ENCODE measurements around the gene RELCH. TPM values are rescaled to one million over a fixed set of nuclear protein-coding genes. Genes with fewer than 3 reads are reported as not detected.

The RELCH gene
- total and polyA plus RNA-seq, 9 donors, result 11.2 to 32.7 (median 23.6) TPM

- no peaks in the 10 kb centered on the region for H3K9me3 ChIP-seq
- H3K36me3 ChIP-seq, result no peaks in the 10 kb centered on the region
- 56 to 73% (median 59%) methylated on average over 1 of the region's 1 CpG for WGBS, 3 donors
- H3K4me1 ChIP-seq (ENCODE audit: insufficient read depth), result peaks cover 2% of the 10 kb centered on the region
- no peaks in the 10 kb centered on the region for H3K27me3 ChIP-seq
- intact Hi-C loops (cut with DNase I), result no loop called here
- H3K27ac ChIP-seq, result no peak overlapping the region
- no peak for TF ChIP-seq CTCF (IDR thresholded peaks at IDR 0.05)
- no peak overlapping the region for H3K4me3 ChIP-seq
- DNase-seq, result no peak
These were observed 93.7 kb downstream of the RELCH start for GRCh38 chr18:62280786-62281185.

- peaks cover 2% of the 10 kb centered on the region for H3K4me1 ChIP-seq (ENCODE audit: insufficient read depth)
- no peak for DNase-seq
- no peaks in the 10 kb centered on the region for H3K27me3 ChIP-seq
- H3K9me3 ChIP-seq, result no peaks in the 10 kb centered on the region
- intact Hi-C loops (cut with DNase I), result no loop called here
- no peak overlapping the region for H3K27ac ChIP-seq
- no peaks in the 10 kb centered on the region for H3K36me3 ChIP-seq
- no peak overlapping the region for H3K4me3 ChIP-seq
- TF ChIP-seq EP300 (IDR thresholded peaks at IDR 0.05), result no peak
- TF ChIP-seq CTCF (IDR thresholded peaks at IDR 0.05), result no peak
- no peak for TF ChIP-seq POLR2A (IDR thresholded peaks at IDR 0.05)
- WGBS, 3 donors, result 15 to 23% (median 20%) methylated on average over 1 of the region's 1 CpG
These were observed 94.6 kb downstream of the RELCH start for GRCh38 chr18:62281684-62282083.

- no peaks in the 10 kb centered on the region for H3K27me3 ChIP-seq
- no peak overlapping the region for H3K4me3 ChIP-seq
- TF ChIP-seq POLR2A (IDR thresholded peaks at IDR 0.05) (no peak), CTCF (IDR thresholded peaks at IDR 0.05) (no peak), EP300 (IDR thresholded peaks at IDR 0.05) (no peak)
- 11 to 18% (median 12%) methylated on average over 2 of the region's 2 CpGs for WGBS, 3 donors
- no peak overlapping the region for H3K27ac ChIP-seq
- intact Hi-C loops (cut with DNase I), result no loop called here
- H3K36me3 ChIP-seq, result no peaks in the 10 kb centered on the region
- no peak for DNase-seq
- H3K9me3 ChIP-seq, result no peaks in the 10 kb centered on the region
- peaks cover 2% of the 10 kb centered on the region for H3K4me1 ChIP-seq (ENCODE audit: insufficient read depth)
These were observed 95.2 kb downstream of the RELCH start for GRCh38 chr18:62282188-62282629.

- no peaks in the 10 kb centered on the region for H3K9me3 ChIP-seq
- TF ChIP-seq POLR2A (IDR thresholded peaks at IDR 0.05) (no peak), CTCF (IDR thresholded peaks at IDR 0.05) (no peak), EP300 (IDR thresholded peaks at IDR 0.05) (no peak)
- no peaks in the 10 kb centered on the region for H3K27me3 ChIP-seq
- H3K4me3 ChIP-seq, result no peak overlapping the region
- 42 to 59% (median 49%) methylated on average over 3 of the region's 3 CpGs for WGBS, 3 donors
- no peak overlapping the region for H3K27ac ChIP-seq
- H3K4me1 ChIP-seq (ENCODE audit: insufficient read depth), result peaks cover 2% of the 10 kb centered on the region
- no peak for DNase-seq
- H3K36me3 ChIP-seq, result no peaks in the 10 kb centered on the region
- intact Hi-C loops (cut with DNase I), result no loop called here
These were observed 97.6 kb downstream of the RELCH start for GRCh38 chr18:62284637-62285036.

DNA sequence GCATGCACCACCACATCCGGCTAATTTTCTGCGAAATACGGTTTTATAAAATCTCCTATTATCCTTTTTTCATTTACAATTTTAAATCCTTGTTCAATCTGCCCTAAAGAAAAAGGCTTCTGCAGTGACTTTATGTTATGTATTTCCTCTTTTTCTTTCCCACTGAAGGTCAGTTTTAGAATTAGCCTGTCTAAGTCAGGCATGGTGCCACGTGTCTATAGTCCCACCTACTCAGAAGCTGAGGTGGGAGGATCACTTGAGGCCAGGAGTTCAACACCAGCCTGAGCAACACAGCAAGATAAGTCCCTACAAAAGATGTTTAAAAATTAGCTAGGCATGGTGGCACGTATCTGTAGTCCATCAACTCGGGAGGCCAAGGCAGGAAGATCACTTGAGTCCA is 98.2 kb downstream of the RELCH start:
- Histone ChIP-seq H3K9me3 (no peaks in the 10 kb centered on the region), H3K4me1 (ENCODE audit: insufficient read depth) (peaks cover 2% of the 10 kb centered on the region), H3K4me3 (no peak overlapping the region), H3K36me3 (no peaks in the 10 kb centered on the region), H3K27me3 (no peaks in the 10 kb centered on the region), H3K27ac (no peak overlapping the region)
- 92 to 94% (median 93%) methylated on average over 6 of the region's 6 CpGs for WGBS, 3 donors
- no peak for DNase-seq
- TF ChIP-seq CTCF (IDR thresholded peaks at IDR 0.05) (no peak), EP300 (IDR thresholded peaks at IDR 0.05) (no peak), POLR2A (IDR thresholded peaks at IDR 0.05) (no peak)
- intact Hi-C loops (cut with DNase I), result no loop called here

Measured in ovary (tissue), 9 donors.